Liver (tissue), 9 donors: ENCODE data around the gene OASL. TPM values are rescaled to one million over a fixed set of nuclear protein-coding genes. Genes with fewer than 3 reads are reported as not detected.
A peak's percentile ranks its signal among the peaks of the same experiment; 100 is the strongest.

ENCODE experiments used
- DNase-seq: peaks from one replicate; pipeline ENCODE4 v3.0.0-alpha.2; 2017; ENCODE audit warnings: low spot score
- H3K27ac ChIP-seq, 2 donors: one replicate each; pipeline ENCODE4 v1.7.0; 2013; ENCODE audit warnings: inconsistent platforms in 2 of 2, low read length in 2 of 2, control low read depth in 1 of 2, low read depth in 1 of 2, mild to moderate bottlenecking in 1 of 2
- H3K27me3 ChIP-seq, 4 donors: one replicate each; pipeline versions ENCODE4 v1.6.1 to v1.7.0; 2013; ENCODE audit warnings: low read length in 3 of 4, inconsistent platforms in 1 of 4, mild to moderate bottlenecking in 1 of 4, moderate library complexity in 1 of 4; ENCODE audit not compliant: control insufficient read depth in 4 of 4, insufficient read depth in 4 of 4
- H3K36me3 ChIP-seq, 4 donors: one replicate each; pipeline versions ENCODE4 v1.6.1 to v1.7.0; 2013; ENCODE audit warnings: low read length in 3 of 4, mild to moderate bottlenecking in 3 of 4, low read depth in 1 of 4, moderate library complexity in 1 of 4; ENCODE audit not compliant: control insufficient read depth in 4 of 4, insufficient read depth in 3 of 4
- H3K4me1 ChIP-seq, 4 donors: one replicate each; pipeline versions ENCODE4 v1.6.1 to v1.7.0; 2013; ENCODE audit warnings: low read length in 3 of 4, mild to moderate bottlenecking in 3 of 4, moderate library complexity in 1 of 4; ENCODE audit not compliant: control insufficient read depth in 4 of 4, insufficient read depth in 4 of 4
- H3K4me3 ChIP-seq, 3 donors: one replicate each; pipeline versions ENCODE4 v1.6.1 to v1.7.0; 2013; ENCODE audit warnings: low read length in 3 of 3, control low read depth in 1 of 3, low read depth in 1 of 3, mild to moderate bottlenecking in 1 of 3
- H3K9ac ChIP-seq, 2 donors: one replicate each; pipeline ENCODE4 v1.7.0; 2013; ENCODE audit warnings: low read length in 2 of 2, mild to moderate bottlenecking in 2 of 2, moderate library complexity in 2 of 2, control low read depth in 1 of 2, low read depth in 1 of 2
- H3K9me3 ChIP-seq, 4 donors: one replicate each; pipeline versions ENCODE4 v1.6.1 to v1.7.0; 2013; ENCODE audit warnings: low read length in 3 of 4; ENCODE audit not compliant: control insufficient read depth in 4 of 4
- EGR1 ChIP-seq, 2 donors: IDR thresholded peaks; 2 replicates each; pipeline ENCODE4 v1.6.1; 2016 to 2018; ENCODE audit warnings: antibody characterized with exemption in 2 of 2, low read depth in 2 of 2
- FOXA1 ChIP-seq: IDR thresholded peaks from 2 replicates; pipeline ENCODE4 v1.6.1; 2016; ENCODE audit warnings: antibody characterized with exemption
- FOXA2 ChIP-seq: IDR thresholded peaks from 2 replicates; pipeline ENCODE4 v1.6.1; 2016; ENCODE audit warnings: antibody characterized with exemption
- GABPA ChIP-seq, 2 donors: IDR thresholded peaks in 1 of 2; conservative IDR thresholded peaks in 1 of 2; 2 replicates each; pipeline ENCODE4 v1.6.1; 2016; ENCODE audit warnings: antibody characterized with exemption in 2 of 2, mild to moderate bottlenecking in 1 of 2, moderate library complexity in 1 of 2
- HNF4A ChIP-seq, 2 donors: conservative IDR thresholded peaks; 2 replicates each; pipeline ENCODE4 v1.6.1; 2016; ENCODE audit warnings: antibody characterized with exemption in 2 of 2, mild to moderate bottlenecking in 2 of 2
- HNF4G ChIP-seq: IDR thresholded peaks from 2 replicates; pipeline ENCODE4 v1.6.1; 2016; ENCODE audit warnings: antibody characterized with exemption
- JUND ChIP-seq, 2 donors: IDR thresholded peaks; 2 replicates each; pipeline ENCODE4 v1.6.1; 2016; ENCODE audit warnings: antibody characterized with exemption in 2 of 2
- MAX ChIP-seq: IDR thresholded peaks from 2 replicates; pipeline ENCODE4 v1.6.1; 2016; ENCODE audit warnings: antibody characterized with exemption
- NR2F2 ChIP-seq: IDR thresholded peaks from 2 replicates; pipeline ENCODE4 v1.6.1; 2016; ENCODE audit warnings: antibody characterized with exemption
- SP1 ChIP-seq: IDR thresholded peaks from 2 replicates; pipeline ENCODE4 v1.6.1; 2018; ENCODE audit warnings: antibody characterized with exemption, mild to moderate bottlenecking
- TAF1 ChIP-seq: conservative IDR thresholded peaks from 2 replicates; pipeline ENCODE4 v1.6.1; 2016; ENCODE audit warnings: antibody characterized with exemption, mild to moderate bottlenecking
- YY1 ChIP-seq: IDR thresholded peaks from 2 replicates; pipeline ENCODE4 v1.6.1; 2016; ENCODE audit warnings: antibody characterized with exemption, mild to moderate bottlenecking
- ZBTB33 ChIP-seq: IDR thresholded peaks from 2 replicates; pipeline ENCODE4 v1.6.1; 2016; ENCODE audit warnings: antibody characterized with exemption
- WGBS: extraction: QIAGEN DNeasy Blood & Tissue Kit; methylation state at CpG from one replicate; pipeline ENCODE4 v1.1.7; 2013; 5-methylcytosine and 5-hydroxymethylcytosine counted together
- polyA plus RNA-seq, 2 donors: library from polyadenylated mRNA; stranded (reverse) in 1 of 2; unstranded in 1 of 2; fragments of 200-250 nt in 1 of 2; fragments of >200 nt in 1 of 2; fragmentation: Nextera tagmentation in 1 of 2; extraction: Ambion mirVana in 1 of 2; gene quantifications; one replicate each; pipeline versions ENCODE4 v1.2.1 to v1.2.3, GENCODE V29; 2013 to 2015
- total RNA-seq, 2 donors: library from RNA; depleted of rRNA; stranded (reverse); fragments of >200 nt; gene quantifications; one replicate each; pipeline ENCODE4 v1.2.3, GENCODE V29; 2014
- TF ChIP-seq, protein P1 (sequence below): IDR thresholded peaks from 2 replicates; pipeline ENCODE4 v1.6.1; 2016; ENCODE audit warnings: antibody characterized with exemption
- TF ChIP-seq, protein P2 (sequence below): IDR thresholded peaks from 2 replicates; pipeline ENCODE4 v1.6.1; 2016; ENCODE audit warnings: antibody characterized with exemption, mild to moderate bottlenecking
- donor health status: healthy.
- donor health status: healthy.
- donor health status: healthy.
- donor health status: healthy.
- donor health status: healthy.

Gene OASL
- total and polyA plus RNA-seq, 4 donors, result 0.89 to 4.5 (median 3.1) TPM

- Histone ChIP-seq H3K36me3 (peaks cover 0 to 30% (median 27%) of the 10 kb centered on the region in 4 donors), H3K27me3 (no peaks in the 10 kb centered on the region), H3K4me1 (peaks cover 3 to 14% (median 7%) of the 10 kb centered on the region in 4 donors), H3K9me3 (no peaks in the 10 kb centered on the region), H3K4me3 (no peak overlapping the region), H3K9ac (no peak overlapping the region), H3K27ac (no peak overlapping the region)
- DNase-seq, result no peak
- 74% methylated on average over 3 of the region's 3 CpGs for WGBS
- TF ChIP-seq NR2F2 (no peak), HNF4A (conservative IDR thresholded peaks at IDR 0.05) (peak; percentile 24 to 72)
Measured at GRCh38 chr12:120989687-120990086, 49.4 kb downstream of the OASL start.

DNA sequence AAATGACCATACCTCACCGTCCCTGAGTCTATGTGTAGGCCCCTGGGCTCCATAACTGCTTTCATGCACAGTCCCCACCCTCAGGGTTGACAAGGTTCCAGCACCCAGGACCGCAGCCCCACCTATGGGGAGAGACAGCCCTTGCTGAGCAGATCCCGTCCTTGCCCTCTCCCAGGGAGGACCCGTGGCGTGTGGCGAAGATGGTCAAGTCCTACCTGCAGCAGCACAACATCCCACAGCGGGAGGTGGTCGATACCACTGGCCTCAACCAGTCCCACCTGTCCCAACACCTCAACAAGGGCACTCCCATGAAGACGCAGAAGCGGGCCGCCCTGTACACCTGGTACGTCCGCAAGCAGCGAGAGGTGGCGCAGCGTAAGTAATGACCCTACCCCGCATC is 50.4 kb downstream of the OASL start:
- DNase-seq, result no peak
- Histone ChIP-seq H3K4me3 (no peak overlapping the region), H3K27ac (no peak overlapping the region), H3K36me3 (peaks cover 0 to 22% (median 18%) of the 10 kb centered on the region in 4 donors), H3K4me1 (peaks cover 7 to 24% (median 17%) of the 10 kb centered on the region in 4 donors), H3K27me3 (no peaks in the 10 kb centered on the region), H3K9ac (no peak overlapping the region), H3K9me3 (no peaks in the 10 kb centered on the region)
- 96% methylated on average over 17 of the region's 17 CpGs for WGBS
- TF ChIP-seq, protein P1, sequence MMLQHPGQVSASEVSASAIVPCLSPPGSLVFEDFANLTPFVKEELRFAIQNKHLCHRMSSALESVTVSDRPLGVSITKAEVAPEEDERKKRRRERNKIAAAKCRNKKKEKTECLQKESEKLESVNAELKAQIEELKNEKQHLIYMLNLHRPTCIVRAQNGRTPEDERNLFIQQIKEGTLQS, result no peak
- no peak for TF ChIP-seq ZBTB33
- no peak for TF ChIP-seq EGR1 (IDR thresholded peaks at IDR 0.05; ENCODE audit: low read depth in 2 of 2)
- TF ChIP-seq FOXA2, result no peak
- TF ChIP-seq MAX, result no peak
- TF ChIP-seq JUND (IDR thresholded peaks at IDR 0.05), result no peak
- TF ChIP-seq FOXA1, result no peak
- no peak for TF ChIP-seq YY1
- TF ChIP-seq TAF1, result no peak
- TF ChIP-seq HNF4G, result no peak
- TF ChIP-seq HNF4A (conservative IDR thresholded peaks at IDR 0.05), result no peak
- no peak for TF ChIP-seq SP1
- TF ChIP-seq, protein P2, sequence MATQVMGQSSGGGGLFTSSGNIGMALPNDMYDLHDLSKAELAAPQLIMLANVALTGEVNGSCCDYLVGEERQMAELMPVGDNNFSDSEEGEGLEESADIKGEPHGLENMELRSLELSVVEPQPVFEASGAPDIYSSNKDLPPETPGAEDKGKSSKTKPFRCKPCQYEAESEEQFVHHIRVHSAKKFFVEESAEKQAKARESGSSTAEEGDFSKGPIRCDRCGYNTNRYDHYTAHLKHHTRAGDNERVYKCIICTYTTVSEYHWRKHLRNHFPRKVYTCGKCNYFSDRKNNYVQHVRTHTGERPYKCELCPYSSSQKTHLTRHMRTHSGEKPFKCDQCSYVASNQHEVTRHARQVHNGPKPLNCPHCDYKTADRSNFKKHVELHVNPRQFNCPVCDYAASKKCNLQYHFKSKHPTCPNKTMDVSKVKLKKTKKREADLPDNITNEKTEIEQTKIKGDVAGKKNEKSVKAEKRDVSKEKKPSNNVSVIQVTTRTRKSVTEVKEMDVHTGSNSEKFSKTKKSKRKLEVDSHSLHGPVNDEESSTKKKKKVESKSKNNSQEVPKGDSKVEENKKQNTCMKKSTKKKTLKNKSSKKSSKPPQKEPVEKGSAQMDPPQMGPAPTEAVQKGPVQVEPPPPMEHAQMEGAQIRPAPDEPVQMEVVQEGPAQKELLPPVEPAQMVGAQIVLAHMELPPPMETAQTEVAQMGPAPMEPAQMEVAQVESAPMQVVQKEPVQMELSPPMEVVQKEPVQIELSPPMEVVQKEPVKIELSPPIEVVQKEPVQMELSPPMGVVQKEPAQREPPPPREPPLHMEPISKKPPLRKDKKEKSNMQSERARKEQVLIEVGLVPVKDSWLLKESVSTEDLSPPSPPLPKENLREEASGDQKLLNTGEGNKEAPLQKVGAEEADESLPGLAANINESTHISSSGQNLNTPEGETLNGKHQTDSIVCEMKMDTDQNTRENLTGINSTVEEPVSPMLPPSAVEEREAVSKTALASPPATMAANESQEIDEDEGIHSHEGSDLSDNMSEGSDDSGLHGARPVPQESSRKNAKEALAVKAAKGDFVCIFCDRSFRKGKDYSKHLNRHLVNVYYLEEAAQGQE, result no peak
- no peak for TF ChIP-seq GABPA (IDR thresholded peaks at IDR 0.05 in 1 of 2, conservative IDR thresholded peaks at IDR 0.05 in 1 of 2)
